Esophagus squamous epithelium (tissue), 4 donors: ENCODE measurements around the gene ARL5A.

Experiments used
- POLR2A ChIP-seq, 4 donors: fragments of 450-650 bp; IDR thresholded peaks; one replicate each; pipeline ENCODE4 v1.6.1; 2017; ENCODE audit warnings: antibody characterized with exemption in 4 of 4, mild to moderate bottlenecking in 4 of 4, moderate library complexity in 3 of 4
- TF ChIP-seq, protein P1 (sequence below), 6 experiments: fragments of 450-650 bp in 4 of 6; fragments of 200-600 bp in 2 of 6; sonication (generic) in 2 of 6; IDR thresholded peaks; one replicate each; pipeline ENCODE4 v1.5.1; 2016 to 2019; ENCODE audit warnings: antibody characterized with exemption in 6 of 6, mild to moderate bottlenecking in 4 of 6, moderate library complexity in 4 of 6

DNA sequence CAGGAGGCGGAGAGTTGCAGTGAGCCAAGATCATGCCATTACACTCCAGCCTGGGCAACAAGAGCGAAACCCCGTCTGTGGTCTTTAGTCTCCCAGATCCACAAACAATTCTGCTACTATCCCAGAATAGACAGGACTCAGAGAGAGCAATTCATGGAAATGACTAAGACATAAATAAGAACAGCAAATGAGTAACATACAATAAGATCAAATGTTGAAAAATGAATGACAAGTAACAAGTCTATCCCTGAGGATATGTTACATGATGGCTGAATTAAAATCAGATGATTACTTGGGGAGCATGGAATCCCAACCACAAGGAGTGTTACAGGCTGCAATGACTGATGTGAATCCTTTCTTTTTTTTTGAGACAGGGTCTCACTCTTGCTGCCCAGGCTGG is 10.3 kb downstream of the ARL5A start:
- TF ChIP-seq, protein P1, sequence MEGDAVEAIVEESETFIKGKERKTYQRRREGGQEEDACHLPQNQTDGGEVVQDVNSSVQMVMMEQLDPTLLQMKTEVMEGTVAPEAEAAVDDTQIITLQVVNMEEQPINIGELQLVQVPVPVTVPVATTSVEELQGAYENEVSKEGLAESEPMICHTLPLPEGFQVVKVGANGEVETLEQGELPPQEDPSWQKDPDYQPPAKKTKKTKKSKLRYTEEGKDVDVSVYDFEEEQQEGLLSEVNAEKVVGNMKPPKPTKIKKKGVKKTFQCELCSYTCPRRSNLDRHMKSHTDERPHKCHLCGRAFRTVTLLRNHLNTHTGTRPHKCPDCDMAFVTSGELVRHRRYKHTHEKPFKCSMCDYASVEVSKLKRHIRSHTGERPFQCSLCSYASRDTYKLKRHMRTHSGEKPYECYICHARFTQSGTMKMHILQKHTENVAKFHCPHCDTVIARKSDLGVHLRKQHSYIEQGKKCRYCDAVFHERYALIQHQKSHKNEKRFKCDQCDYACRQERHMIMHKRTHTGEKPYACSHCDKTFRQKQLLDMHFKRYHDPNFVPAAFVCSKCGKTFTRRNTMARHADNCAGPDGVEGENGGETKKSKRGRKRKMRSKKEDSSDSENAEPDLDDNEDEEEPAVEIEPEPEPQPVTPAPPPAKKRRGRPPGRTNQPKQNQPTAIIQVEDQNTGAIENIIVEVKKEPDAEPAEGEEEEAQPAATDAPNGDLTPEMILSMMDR (IDR thresholded peaks at IDR 0.05) = no peak
- no peak for TF ChIP-seq POLR2A (IDR thresholded peaks at IDR 0.05)
